GM13977 (cell line): ENCODE measurements around the gene CFAP300.

Source experiments
- DNase-seq: peaks from one replicate; pipeline ENCODE4 v3.0.0; 2012; ENCODE audit warnings: low spot score
- CTCF ChIP-seq: IDR thresholded peaks from 2 replicates; pipeline ENCODE4 v1.5.1; 2012; ENCODE audit warnings: mild to moderate bottlenecking, control low read depth; ENCODE audit not compliant: insufficient read depth; ENCODE audit errors: extremely low read depth, missing control alignments
- in situ Hi-C: fragments of 300-500 bp; cut with MboI; formaldehyde crosslinking; loops from one replicate; pipeline ENCODE4 v1.12.0; 2022; ENCODE audit warnings: low sequenced_read_pairs, low pct_unique_long_range_greater_than_20kb, mixed read lengths, inconsistent platforms; ENCODE audit not compliant: unreplicated experiment

Gene CFAP300

DNA sequence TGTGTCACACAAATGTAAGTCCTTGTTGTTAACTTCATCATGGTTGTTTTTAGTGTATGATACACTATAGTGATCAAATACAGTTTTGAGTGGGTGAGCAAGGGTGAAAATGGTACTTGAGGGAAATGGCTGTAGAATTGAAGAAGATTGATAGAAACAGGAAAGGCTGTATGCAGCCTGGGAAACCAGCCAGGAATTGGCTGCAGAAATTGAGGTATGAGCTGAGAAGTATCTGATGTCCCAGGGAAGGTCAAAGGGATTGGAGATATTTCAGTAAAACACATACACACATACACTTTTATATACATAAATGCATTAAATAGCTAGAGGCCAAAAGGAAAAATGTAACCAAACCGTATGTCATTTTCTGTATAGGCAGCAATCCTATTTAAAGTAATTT lies 49.9 kb downstream of the CFAP300 start:
- no peak for TF ChIP-seq CTCF
- in situ Hi-C loops, result no loop called here

DNA sequence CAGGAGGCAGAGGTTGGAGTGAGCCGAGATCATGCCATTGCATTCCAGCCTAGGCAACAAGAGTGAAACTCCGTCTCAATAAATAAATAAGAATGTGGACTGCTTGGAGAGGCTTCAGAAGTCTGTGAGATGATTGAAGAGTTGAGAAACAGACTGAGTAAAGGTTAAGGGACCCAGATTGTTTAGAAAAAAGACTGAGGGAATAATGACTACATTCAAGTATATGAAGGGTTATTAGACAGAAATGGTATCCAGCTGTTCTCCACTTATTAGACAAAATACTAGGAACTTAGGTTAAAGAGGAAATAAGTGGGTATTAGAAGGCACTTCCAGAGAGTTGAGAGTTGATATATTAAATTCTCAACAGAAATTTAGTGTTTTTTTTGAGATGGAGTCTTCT lies 52.5 kb downstream of the CFAP300 start:
- TF ChIP-seq CTCF, result no peak
- DNase-seq, result no peak
- in situ Hi-C loops, result no loop called here

More for the DNA sequence above, 49.9 kb downstream of the CFAP300 start:
- no peak for DNase-seq

GRCh38 chr11:102108734-102109440 lies 61.6 kb downstream of the CFAP300 start:
- no peak for DNase-seq
- in situ Hi-C loops, result no loop called here
- no peak for TF ChIP-seq CTCF

- in situ Hi-C loops, result no loop called here
- no peak for TF ChIP-seq CTCF
- DNase-seq, result peak; percentile 77
These were observed 62.9 kb downstream of the CFAP300 start, which contains the start of gene YAP1 for GRCh38 chr11:102109896-102110760. Gene YAP1, plus strand, starts transcription at chr11:102110447. Its CDS starts 402 bp downstream, at chr11:102110849.

- in situ Hi-C loops, result no loop called here
- no peak for DNase-seq
- TF ChIP-seq CTCF, result no peak
These were observed 63.4 kb downstream of the CFAP300 start for GRCh38 chr11:102110761-102111010.

DNA sequence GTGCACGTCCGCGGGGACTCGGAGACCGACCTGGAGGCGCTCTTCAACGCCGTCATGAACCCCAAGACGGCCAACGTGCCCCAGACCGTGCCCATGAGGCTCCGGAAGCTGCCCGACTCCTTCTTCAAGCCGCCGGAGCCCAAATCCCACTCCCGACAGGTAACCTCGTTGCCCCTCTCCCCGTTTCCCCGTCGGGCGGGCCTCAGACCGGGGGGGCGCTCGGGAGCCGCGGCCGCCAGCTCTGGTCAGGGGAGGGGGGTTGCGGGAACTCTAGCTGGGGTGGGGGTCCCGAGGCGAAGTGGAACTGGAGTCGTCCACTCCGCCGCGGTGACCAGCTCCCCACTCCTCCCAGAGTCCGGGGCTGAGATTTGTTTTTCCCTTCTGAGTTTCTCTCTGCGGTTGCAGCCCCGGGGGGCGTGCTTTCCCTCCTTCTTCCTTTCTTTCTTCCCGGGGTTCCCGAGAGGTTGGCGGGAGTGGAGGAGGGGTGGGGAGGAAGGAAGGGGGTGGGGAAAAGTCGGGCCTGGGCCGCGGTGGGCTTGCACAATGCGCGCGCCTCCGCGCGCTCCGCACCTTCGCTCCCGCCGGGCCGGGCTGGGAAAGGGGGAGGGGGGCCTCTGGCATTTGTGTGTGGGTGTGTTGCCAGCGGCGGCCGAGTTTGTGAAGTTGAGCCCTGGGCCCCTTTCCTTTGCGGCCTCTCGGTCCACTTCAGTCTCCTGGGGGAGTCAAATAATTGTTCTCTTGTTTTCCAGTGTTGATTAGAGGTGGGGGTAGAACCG lies 64.0 kb downstream of the CFAP300 start:
- peak; percentile 47 for DNase-seq
- in situ Hi-C loops, result no loop called here
- no peak for TF ChIP-seq CTCF
